ENCODE data around the gene FBXO31.

GRCh38 chr16:87417528-87417910 is 33.9 kb upstream of the FBXO31 start:
- TF ChIP-seq SUZ12 (IDR thresholded peaks at IDR 0.05; ENCODE audit: unreplicated experiment) = no peak
- TF ChIP-seq JUNB (IDR thresholded peaks at IDR 0.05) = no peak
- no peak for TF ChIP-seq CEBPB (IDR thresholded peaks at IDR 0.05; ENCODE audit: borderline replicate concordance in 1 of 2, low read depth in 2 of 2, low read length in 2 of 2)
- TF ChIP-seq CTCF (IDR thresholded peaks at IDR 0.05 in 2 of 3, conservative IDR thresholded peaks at IDR 0.05 in 1 of 3; ENCODE audit: control insufficient read depth in 2 of 3, extremely low read depth in 1 of 3, insufficient read depth in 1 of 3, low read depth in 3 of 3, low read length in 3 of 3) = no peak
- TF ChIP-seq HCFC1 (IDR thresholded peaks at IDR 0.05; ENCODE audit: low read length) = no peak
- no peak for TF ChIP-seq MXI1 (IDR thresholded peaks at IDR 0.05; ENCODE audit: low read depth, low read length)
- TF ChIP-seq CHD2 (IDR thresholded peaks at IDR 0.05; ENCODE audit: borderline replicate concordance, low read depth, low read length) = no peak
- TF ChIP-seq YY1 (IDR thresholded peaks at IDR 0.05; ENCODE audit: low read depth, low read length) = no peak
- no peak for TF ChIP-seq ATF2 (IDR thresholded peaks at IDR 0.05; ENCODE audit: low read length)
- TF ChIP-seq RAD21 (IDR thresholded peaks at IDR 0.05; ENCODE audit: insufficient read depth, low read depth, low read length) = no peak
- no peak for TF ChIP-seq BCL11A (IDR thresholded peaks at IDR 0.05; ENCODE audit: low read depth, low read length)
